ENCODE data around the gene LIPT2.

The LIPT2 gene

DNA sequence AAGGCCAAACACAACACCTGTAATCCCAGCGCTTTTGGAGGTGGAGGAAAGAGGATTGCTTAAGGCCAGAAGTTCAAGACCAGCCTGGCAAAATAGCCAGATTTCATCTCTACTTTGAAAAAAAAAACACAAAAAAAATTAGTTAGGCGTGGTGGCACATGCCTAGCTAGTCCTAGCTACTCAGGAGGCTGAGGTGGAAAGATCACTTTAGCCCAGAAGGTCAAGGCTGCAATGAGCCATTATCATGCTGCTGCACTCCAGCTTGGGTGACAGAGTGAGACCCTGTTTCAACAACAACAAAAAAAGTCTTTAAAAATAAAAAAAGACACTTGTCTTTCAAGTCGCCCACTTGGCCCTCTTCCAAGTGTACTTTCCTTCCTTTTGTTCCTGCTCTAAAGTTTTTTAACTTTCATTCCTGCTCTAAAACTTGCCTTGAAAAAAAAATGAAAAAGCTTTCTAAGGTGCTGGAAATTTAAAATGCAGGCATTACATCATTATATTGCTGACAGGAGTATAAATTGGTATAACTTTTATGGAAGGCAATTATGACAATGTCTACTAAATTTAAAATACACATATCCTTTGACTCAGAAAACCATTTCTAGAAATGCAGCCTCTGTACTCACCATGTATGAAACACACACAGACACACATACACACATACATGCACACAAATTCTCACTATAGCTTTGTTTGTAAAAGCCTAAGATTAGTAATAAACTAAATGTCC lies 12.7 kb downstream of the LIPT2 start:
- no peaks in the 10 kb centered on the region for H3K4me1 Mint-ChIP-seq (ENCODE audit: low read depth)
- no peaks in the 10 kb centered on the region for H3K36me3 Mint-ChIP-seq (ENCODE audit: low read depth)
- no peak overlapping the region for H3K4me3 Mint-ChIP-seq
- no peak for DNase-seq (ENCODE audit: low spot score)
- no peak overlapping the region for H3K27ac Mint-ChIP-seq
- no peaks in the 10 kb centered on the region for H3K9me3 Mint-ChIP-seq
- H3K27me3 Mint-ChIP-seq (ENCODE audit: low read depth) = peaks cover 9% of the 10 kb centered on the region

GRCh38 chr11:74479732-74480123 lies 13.8 kb downstream of the LIPT2 start:
- H3K27me3 Mint-ChIP-seq (ENCODE audit: low read depth) = peaks cover 9% of the 10 kb centered on the region
- H3K4me1 Mint-ChIP-seq (ENCODE audit: low read depth) = no peaks in the 10 kb centered on the region
- no peak overlapping the region for H3K4me3 Mint-ChIP-seq

GRCh38 chr11:74478877-74479731 lies 14.4 kb downstream of the LIPT2 start:
- no peak for DNase-seq (ENCODE audit: low spot score)
- Mint-ChIP-seq H3K27ac (no peak overlapping the region), H3K36me3 (ENCODE audit: low read depth) (no peaks in the 10 kb centered on the region), H3K27me3 (ENCODE audit: low read depth) (peaks cover 8% of the 10 kb centered on the region), H3K4me3 (no peak overlapping the region), H3K4me1 (ENCODE audit: low read depth) (no peaks in the 10 kb centered on the region), H3K9me3 (no peaks in the 10 kb centered on the region)

More at GRCh38 chr11:74479732-74480123, 13.8 kb downstream of the LIPT2 start:
- H3K27ac Mint-ChIP-seq = no peak overlapping the region
- DNase-seq (ENCODE audit: low spot score) = no peak
- no peaks in the 10 kb centered on the region for H3K36me3 Mint-ChIP-seq (ENCODE audit: low read depth)
- H3K9me3 Mint-ChIP-seq = no peaks in the 10 kb centered on the region

GRCh38 chr11:74476536-74476935 lies 17.0 kb downstream of the LIPT2 start:
- DNase-seq (ENCODE audit: low spot score) = no peak
- no peak overlapping the region for H3K27ac Mint-ChIP-seq
- H3K36me3 Mint-ChIP-seq (ENCODE audit: low read depth) = no peaks in the 10 kb centered on the region
- no peak overlapping the region for H3K4me3 Mint-ChIP-seq
- H3K27me3 Mint-ChIP-seq (ENCODE audit: low read depth) = peaks cover 8% of the 10 kb centered on the region
- peaks cover 2% of the 10 kb centered on the region for H3K4me1 Mint-ChIP-seq (ENCODE audit: low read depth)
- H3K9me3 Mint-ChIP-seq = no peaks in the 10 kb centered on the region

DNA sequence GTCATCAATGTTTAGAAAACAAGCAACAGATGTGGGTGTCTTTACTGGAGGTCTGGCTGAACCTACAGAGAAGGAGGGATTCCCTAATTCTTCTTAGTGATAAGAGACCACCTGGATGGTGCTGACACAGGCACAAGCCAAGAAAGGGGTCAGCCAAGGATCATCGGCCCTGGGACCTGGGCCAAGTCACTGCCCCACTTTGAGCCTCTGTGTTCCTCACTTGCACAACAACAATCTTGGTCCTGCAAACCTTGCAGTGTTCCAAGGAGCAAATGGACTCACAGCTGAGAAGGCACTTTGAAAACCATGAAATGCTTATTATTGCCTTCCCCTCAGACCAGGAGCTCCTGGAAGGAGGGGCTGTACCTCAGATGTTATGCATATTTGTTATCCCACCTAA lies 19.2 kb downstream of the LIPT2 start:
- Mint-ChIP-seq H3K4me1 (ENCODE audit: low read depth) (peaks cover 2% of the 10 kb centered on the region), H3K27ac (no peak overlapping the region), H3K36me3 (ENCODE audit: low read depth) (no peaks in the 10 kb centered on the region), H3K27me3 (ENCODE audit: low read depth) (peaks cover 2% of the 10 kb centered on the region), H3K9me3 (no peaks in the 10 kb centered on the region), H3K4me3 (no peak overlapping the region)
- DNase-seq (ENCODE audit: low spot score) = no peak

DNA sequence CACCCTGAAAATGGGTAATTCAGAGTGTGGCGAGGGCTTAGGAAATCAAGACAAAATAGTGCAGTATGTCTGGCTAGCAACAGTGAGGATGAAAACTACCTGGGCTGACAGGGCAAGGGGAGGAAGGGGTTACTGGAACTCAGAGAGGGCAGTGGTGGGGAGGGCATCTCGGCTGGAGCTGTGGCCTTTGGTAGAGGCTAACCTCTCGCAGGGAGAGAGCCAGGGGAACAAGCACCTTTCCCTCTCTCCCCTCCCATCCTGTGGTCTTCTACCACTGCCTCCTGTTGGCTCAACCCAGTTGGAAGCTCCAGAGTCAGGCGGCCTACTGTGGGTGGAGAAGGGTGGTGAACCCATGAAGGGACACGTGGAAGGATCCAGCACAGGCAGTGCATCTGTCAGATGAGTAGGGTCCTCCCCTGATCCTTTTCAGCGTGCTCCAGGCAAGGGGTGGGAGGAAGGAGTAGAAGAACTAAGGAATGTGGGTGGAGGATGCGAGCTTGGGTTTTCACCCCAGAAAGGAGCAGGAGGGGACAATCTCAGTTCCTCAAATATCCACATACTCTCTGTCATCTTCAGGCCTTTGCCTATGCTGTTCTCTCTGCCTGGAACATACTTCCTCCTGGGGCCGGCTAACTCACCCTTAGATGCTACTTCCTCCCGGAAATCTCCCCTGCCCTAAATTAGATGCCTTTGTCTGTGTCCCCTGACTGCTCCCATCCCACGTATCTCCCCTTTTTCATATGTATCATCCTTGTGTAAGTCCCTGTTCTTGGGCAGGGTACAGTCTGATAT lies 19.9 kb downstream of the LIPT2 start:
- DNase-seq (ENCODE audit: low spot score) = no peak
- Mint-ChIP-seq H3K4me1 (ENCODE audit: low read depth) (peaks cover 2% of the 10 kb centered on the region), H3K27me3 (ENCODE audit: low read depth) (peaks cover 4% of the 10 kb centered on the region), H3K36me3 (ENCODE audit: low read depth) (no peaks in the 10 kb centered on the region), H3K27ac (no peak overlapping the region), H3K4me3 (no peak overlapping the region), H3K9me3 (no peaks in the 10 kb centered on the region)

GRCh38 chr11:74471668-74472429 lies 21.7 kb downstream of the LIPT2 start:
- no peak for DNase-seq (ENCODE audit: low spot score)
- H3K36me3 Mint-ChIP-seq (ENCODE audit: low read depth) = no peaks in the 10 kb centered on the region
- peaks cover 2% of the 10 kb centered on the region for H3K4me1 Mint-ChIP-seq (ENCODE audit: low read depth)
- H3K4me3 Mint-ChIP-seq = no peak overlapping the region
- H3K9me3 Mint-ChIP-seq = no peaks in the 10 kb centered on the region
- H3K27me3 Mint-ChIP-seq (ENCODE audit: low read depth) = peaks cover 16% of the 10 kb centered on the region
- H3K27ac Mint-ChIP-seq = no peak overlapping the region

DNA sequence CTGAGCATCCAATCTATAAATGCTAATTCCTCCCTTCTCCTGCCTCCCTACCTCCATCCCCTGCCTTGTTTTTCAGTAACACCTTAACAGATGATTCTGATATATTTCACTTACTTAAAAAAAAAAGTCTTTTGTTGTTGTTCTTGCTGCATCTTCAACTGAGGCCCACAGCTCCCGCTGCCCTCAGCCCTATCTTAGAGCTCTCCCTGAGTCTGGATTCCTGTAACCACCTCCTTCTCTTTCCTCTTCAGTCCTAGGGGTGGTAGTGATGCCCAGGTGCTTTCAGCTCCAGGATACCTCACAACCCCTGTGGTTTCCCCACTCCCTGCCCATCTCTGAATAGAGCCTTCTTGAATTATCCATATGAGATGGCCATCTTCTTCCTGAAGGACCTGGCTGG lies 22.5 kb downstream of the LIPT2 start:
- no peak overlapping the region for H3K4me3 Mint-ChIP-seq
- no peaks in the 10 kb centered on the region for H3K9me3 Mint-ChIP-seq
- H3K27ac Mint-ChIP-seq = no peak overlapping the region
- DNase-seq (ENCODE audit: low spot score) = no peak
- peaks cover 2% of the 10 kb centered on the region for H3K4me1 Mint-ChIP-seq (ENCODE audit: low read depth)
- H3K27me3 Mint-ChIP-seq (ENCODE audit: low read depth) = peaks cover 24% of the 10 kb centered on the region
- no peaks in the 10 kb centered on the region for H3K36me3 Mint-ChIP-seq (ENCODE audit: low read depth)

DNA sequence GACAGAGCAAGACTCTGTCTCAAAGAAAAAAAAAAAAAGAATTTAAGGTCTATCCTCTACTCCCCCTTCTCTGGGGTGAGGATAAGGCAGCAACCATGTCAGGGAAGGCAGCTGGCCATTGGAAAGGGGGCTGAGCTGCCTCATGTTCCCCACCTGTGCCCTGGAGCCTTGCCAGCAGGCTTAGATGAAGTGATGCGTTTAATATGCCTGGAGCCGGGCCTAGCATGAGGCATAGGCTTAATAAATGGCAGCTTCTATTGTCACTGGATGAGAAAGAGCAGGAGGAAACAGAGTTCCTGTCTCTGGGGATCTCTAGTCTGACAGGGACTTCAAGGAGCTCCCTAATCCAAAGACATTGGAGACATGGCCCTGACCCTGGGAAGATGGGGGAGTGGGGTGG lies 23.0 kb downstream of the LIPT2 start:
- Mint-ChIP-seq H3K27me3 (ENCODE audit: low read depth) (peaks cover 29% of the 10 kb centered on the region), H3K9me3 (no peaks in the 10 kb centered on the region), H3K4me3 (no peak overlapping the region), H3K27ac (no peak overlapping the region), H3K4me1 (ENCODE audit: low read depth) (peaks cover 2% of the 10 kb centered on the region), H3K36me3 (ENCODE audit: low read depth) (no peaks in the 10 kb centered on the region)
- no peak for DNase-seq (ENCODE audit: low spot score)

GRCh38 chr11:74468936-74469335 lies 24.6 kb downstream of the LIPT2 start:
- no peaks in the 10 kb centered on the region for H3K36me3 Mint-ChIP-seq (ENCODE audit: low read depth)
- H3K4me3 Mint-ChIP-seq = no peak overlapping the region
- H3K27ac Mint-ChIP-seq = no peak overlapping the region
- no peak for DNase-seq (ENCODE audit: low spot score)
- H3K27me3 Mint-ChIP-seq (ENCODE audit: low read depth) = peaks cover 39% of the 10 kb centered on the region
- peaks cover 2% of the 10 kb centered on the region for H3K4me1 Mint-ChIP-seq (ENCODE audit: low read depth)
- no peaks in the 10 kb centered on the region for H3K9me3 Mint-ChIP-seq

GRCh38 chr11:74468521-74468920 lies 25.0 kb downstream of the LIPT2 start:
- Mint-ChIP-seq H3K36me3 (ENCODE audit: low read depth) (no peaks in the 10 kb centered on the region), H3K27me3 (ENCODE audit: low read depth) (peaks cover 39% of the 10 kb centered on the region), H3K9me3 (no peaks in the 10 kb centered on the region), H3K4me3 (no peak overlapping the region), H3K4me1 (ENCODE audit: low read depth) (peaks cover 2% of the 10 kb centered on the region), H3K27ac (no peak overlapping the region)
- no peak for DNase-seq (ENCODE audit: low spot score)

DNA sequence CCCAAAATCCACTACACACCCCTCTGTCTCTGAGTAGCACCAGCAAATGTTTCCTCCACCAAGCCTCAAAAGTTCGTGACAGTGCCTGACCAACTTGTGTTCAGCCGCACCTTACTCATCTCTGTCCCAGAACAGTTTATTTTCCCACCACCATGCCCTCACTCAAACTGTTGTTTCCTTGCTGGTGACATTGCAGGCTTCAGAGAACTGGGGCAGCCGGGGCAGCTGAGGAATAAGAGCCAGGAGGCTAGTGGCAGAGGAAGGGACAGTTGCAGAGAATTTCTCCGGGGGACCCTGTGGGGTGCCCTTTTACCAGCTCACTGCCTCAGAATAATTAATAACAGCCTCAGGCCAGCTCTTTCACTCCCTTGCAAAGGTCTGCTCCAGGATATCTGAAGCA lies 25.5 kb downstream of the LIPT2 start:
- DNase-seq (ENCODE audit: low spot score) = no peak
- no peak overlapping the region for H3K27ac Mint-ChIP-seq
- no peaks in the 10 kb centered on the region for H3K36me3 Mint-ChIP-seq (ENCODE audit: low read depth)
- no peak overlapping the region for H3K4me3 Mint-ChIP-seq
- peaks cover 39% of the 10 kb centered on the region for H3K27me3 Mint-ChIP-seq (ENCODE audit: low read depth)
- no peaks in the 10 kb centered on the region for H3K9me3 Mint-ChIP-seq
- H3K4me1 Mint-ChIP-seq (ENCODE audit: low read depth) = peaks cover 2% of the 10 kb centered on the region

All from T-helper 2 cell treated with Interferon-gamma antibody and Interleukin-4, amounts not matched to agents 5 μg/mL and 100 μg/mL, for 36 hours (primary cell).